Measurements from ENCODE around the gene ZFR2. TPM values are rescaled to one million over a fixed set of nuclear protein-coding genes. Genes with fewer than 3 reads are reported as not detected.
A peak's percentile ranks its signal among the peaks of the same experiment; 100 is the strongest.
"Not testable (repeated sequence)": the region's sequence is repeated elsewhere in the genome, so short reads cannot be mapped to it uniquely, and the experiment has no call there.

The ZFR2 gene
- total RNA-seq, 2 experiments from 2014 or later, result 0.23 TPM; not detected in 1

GRCh38 chr19:3879656-3880055 is 10.8 kb upstream of the ZFR2 start:
- intact Hi-C loops (cut with micrococcal nuclease), result no loop called here
- Mint-ChIP-seq H3K9me3 (no peaks in the 10 kb centered on the region), H3K4me1 (ENCODE audit: low read depth) (peaks cover 8% of the 10 kb centered on the region), H3K27ac (no peak overlapping the region), H3K27me3 (peaks cover 36% of the 10 kb centered on the region), H3K4me3 (no peak overlapping the region), H3K36me3 (ENCODE audit: low read depth) (no peaks in the 10 kb centered on the region)
- peak; percentile 29 for TF ChIP-seq CTCF (IDR thresholded peaks at IDR 0.05)
- POLR2A ChIA-PET, result no interaction called here
- no peak for ATAC-seq
- peak; percentile 13 for DNase-seq
- CTCF ChIA-PET, result interaction anchor here (0.9 kb wide), 1 partner anchor 11 kb away, joined by 3 read pairs; no protein-coding TSS in a partner anchor

- POLR2A ChIA-PET, result interaction anchor here (0.5 kb wide), 1 partner anchor 101 kb away, joined by 3 read pairs; no protein-coding TSS in a partner anchor
- ATAC-seq; intact Hi-C loops (cut with micrococcal nuclease); DNase-seq; H3K4me1 Mint-ChIP-seq (ENCODE audit: low read depth); H3K36me3 Mint-ChIP-seq (ENCODE audit: low read depth); H3K27ac Mint-ChIP-seq; CTCF ChIA-PET; H3K4me3 Mint-ChIP-seq; H3K9me3 Mint-ChIP-seq: not testable (repeated sequence)
- peaks cover 22% of the 10 kb centered on the region for H3K27me3 Mint-ChIP-seq
Measured at GRCh38 chr19:3874695-3875094, 5.9 kb upstream of the ZFR2 start.

- DNase-seq, result no peak
- peaks cover 28% of the 10 kb centered on the region for H3K27me3 Mint-ChIP-seq
- CTCF ChIA-PET, result no interaction called here
- H3K4me3 Mint-ChIP-seq, result no peak overlapping the region
- no peak for ATAC-seq
- intact Hi-C loops (cut with micrococcal nuclease), result no loop called here
- peaks cover 6% of the 10 kb centered on the region for H3K36me3 Mint-ChIP-seq (ENCODE audit: low read depth)
- POLR2A ChIA-PET, result no interaction called here
- no peak for TF ChIP-seq CTCF (IDR thresholded peaks at IDR 0.05)
- no peak overlapping the region for H3K27ac Mint-ChIP-seq
- peaks cover 6% of the 10 kb centered on the region for H3K4me1 Mint-ChIP-seq (ENCODE audit: low read depth)
- H3K9me3 Mint-ChIP-seq, result no peaks in the 10 kb centered on the region
Measured at GRCh38 chr19:3873151-3873550, 4.3 kb upstream of the ZFR2 start.

GRCh38 chr19:3867971-3868769 is 668 bp downstream of the ZFR2 start:
- Mint-ChIP-seq H3K27ac (no peak overlapping the region), H3K36me3 (ENCODE audit: low read depth) (peaks cover 6% of the 10 kb centered on the region), H3K9me3 (no peaks in the 10 kb centered on the region), H3K4me1 (ENCODE audit: low read depth) (peaks cover 6% of the 10 kb centered on the region), H3K27me3 (peaks cover 30% of the 10 kb centered on the region), H3K4me3 (no peak overlapping the region)
- ChIA-PET POLR2A (no interaction called here), CTCF (no interaction called here)
- DNase-seq, result no peak
- ATAC-seq, result no peak
- no peak for TF ChIP-seq CTCF (IDR thresholded peaks at IDR 0.05)
- intact Hi-C loops (cut with micrococcal nuclease), result no loop called here

GRCh38 chr19:3866910-3867638 is 1.8 kb downstream of the ZFR2 start:
- intact Hi-C loops (cut with micrococcal nuclease), result no loop called here
- POLR2A ChIA-PET, result no interaction called here

More at GRCh38 chr19:3866910-3867638, 1.8 kb downstream of the ZFR2 start:
- peaks cover 6% of the 10 kb centered on the region for H3K4me1 Mint-ChIP-seq (ENCODE audit: low read depth)
- peaks cover 6% of the 10 kb centered on the region for H3K36me3 Mint-ChIP-seq (ENCODE audit: low read depth)
- H3K27me3 Mint-ChIP-seq, result peaks cover 29% of the 10 kb centered on the region
- no peak for ATAC-seq
- H3K27ac Mint-ChIP-seq, result no peak overlapping the region
- H3K9me3 Mint-ChIP-seq, result no peaks in the 10 kb centered on the region
- TF ChIP-seq CTCF (IDR thresholded peaks at IDR 0.05), result no peak
- no peak for DNase-seq
- CTCF ChIA-PET, result interaction anchor here (0.7 to 1.6 kb wide), 3 partner anchors 16 to 23 kb away, joined by 3 to 6 read pairs (median 3); no protein-coding TSS in a partner anchor
- H3K4me3 Mint-ChIP-seq, result no peak overlapping the region
